Fibroblast of villous mesenchyme (primary cell): ENCODE measurements around the gene ERG. TPM values are rescaled to one million over a fixed set of nuclear protein-coding genes. Genes with fewer than 3 reads are reported as not detected.

Experiments used
- DNase-seq: peaks from one replicate; pipeline ENCODE4 v3.0.0-alpha.2; 2010; ENCODE audit warnings: low read depth
- H3K4me3 ChIP-seq: 2 replicates; pipeline ENCODE4 v1.5.1; 2011; ENCODE audit warnings: low read depth, mild to moderate bottlenecking, low read length
- CTCF ChIP-seq: IDR thresholded peaks from 2 replicates; pipeline ENCODE4 v1.5.1; 2012; ENCODE audit warnings: low read depth, mild to moderate bottlenecking, low read length; ENCODE audit not compliant: insufficient read depth
- total RNA-seq: library from RNA; depleted of rRNA; stranded (reverse); fragments of >200 nt; gene quantifications from 2 replicates; pipeline ENCODE4 v1.2.3, GENCODE V29; 2012

Gene ERG
- total RNA-seq, 1 donor, result not detected

- no peak for DNase-seq
- no peak for TF ChIP-seq CTCF
- no peak overlapping the region for H3K4me3 ChIP-seq
These were observed 32.8 kb upstream of the ERG start for GRCh38 chr21:38531039-38531541.

DNA sequence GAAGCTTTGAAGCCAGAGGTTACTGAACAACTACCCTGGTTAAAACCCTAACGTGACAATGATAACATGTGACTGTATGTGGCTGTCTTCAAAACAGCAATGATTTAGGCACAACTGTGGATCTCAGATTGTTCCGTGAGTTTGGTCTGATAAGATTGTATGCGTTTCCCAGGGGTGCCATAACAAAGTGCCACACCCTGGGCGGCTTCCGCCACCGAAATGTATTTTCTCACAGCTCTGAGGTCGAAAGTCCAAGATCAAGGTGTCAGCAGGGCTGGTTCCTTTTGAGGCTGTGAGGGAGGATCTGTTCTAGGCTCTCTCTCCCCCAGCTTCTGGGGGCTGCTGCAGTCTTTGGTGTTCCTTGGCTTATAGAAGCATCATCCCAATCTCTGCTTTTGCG lies 29.5 kb upstream of the ERG start:
- H3K4me3 ChIP-seq, result no peak overlapping the region
- no peak for DNase-seq
- no peak for TF ChIP-seq CTCF

- no peak overlapping the region for H3K4me3 ChIP-seq
- no peak for DNase-seq
- no peak for TF ChIP-seq CTCF
These were observed 27.2 kb upstream of the ERG start for GRCh38 chr21:38525454-38525853.

DNA sequence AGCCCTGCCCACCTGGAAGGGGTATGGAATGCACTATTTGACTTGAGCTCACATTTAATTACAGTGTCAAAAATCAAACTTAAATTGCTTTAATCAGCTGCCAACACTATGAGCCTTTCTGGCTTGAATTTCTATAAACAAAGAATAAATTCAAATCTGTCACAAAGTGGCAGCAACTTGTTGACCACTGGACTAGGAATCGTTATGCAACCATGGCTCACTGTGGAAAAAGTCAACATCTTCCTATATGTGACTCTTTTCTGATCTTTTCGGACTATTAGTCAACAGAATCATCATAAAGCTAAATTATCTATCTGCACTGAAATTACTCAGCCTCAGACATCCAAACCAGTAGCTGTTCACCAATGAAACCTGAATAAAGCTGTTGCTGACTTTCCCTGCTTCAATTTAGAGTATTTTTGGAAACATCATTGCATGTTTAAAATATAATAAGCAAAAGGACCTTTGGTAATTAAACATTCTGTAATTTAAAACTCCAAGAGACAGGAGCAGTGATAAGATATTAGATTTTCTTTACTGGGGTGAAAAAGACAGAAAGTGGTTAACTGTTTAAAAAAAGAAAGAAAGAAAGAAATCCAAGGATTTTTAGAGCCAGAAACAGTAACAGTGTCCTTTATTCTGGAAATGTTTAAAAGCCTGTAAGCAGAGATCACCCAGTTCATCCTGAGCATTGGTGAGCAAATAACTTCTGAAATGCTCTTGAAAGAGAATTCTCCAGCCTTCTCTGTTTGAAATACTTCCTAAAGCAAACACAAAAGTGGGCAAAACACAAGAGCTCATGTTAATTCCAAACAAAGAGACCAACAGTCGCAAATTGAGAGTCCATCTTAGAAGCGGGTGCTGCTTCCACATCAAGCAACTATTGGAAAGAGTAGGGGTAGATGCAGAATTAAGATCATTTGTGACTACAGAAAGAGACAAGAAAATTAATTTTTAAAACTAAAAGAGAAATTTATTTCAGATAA lies 26.2 kb upstream of the ERG start:
- TF ChIP-seq CTCF, result no peak
- no peak for DNase-seq
- H3K4me3 ChIP-seq, result no peak overlapping the region

DNA sequence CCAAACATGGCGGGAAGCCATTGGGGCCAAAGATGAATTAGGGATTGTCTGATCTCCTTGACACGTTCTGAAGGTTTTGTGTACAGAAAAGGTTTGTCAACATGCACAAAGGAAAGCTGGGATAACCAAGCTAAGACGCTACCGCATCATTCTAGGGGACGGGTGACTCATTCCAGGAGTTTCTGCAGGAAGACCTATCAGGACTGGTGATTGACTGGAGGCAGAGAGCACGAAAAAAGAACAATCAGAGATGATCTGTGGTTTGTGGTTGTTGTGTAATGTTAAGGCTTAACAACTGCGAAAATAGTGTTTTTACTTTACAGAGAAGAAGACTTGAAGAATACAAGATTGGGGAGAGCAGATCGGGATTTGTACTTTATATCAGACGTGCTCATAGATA lies 22.2 kb upstream of the ERG start:
- no peak for TF ChIP-seq CTCF
- H3K4me3 ChIP-seq, result no peak overlapping the region
- DNase-seq, result no peak

DNA sequence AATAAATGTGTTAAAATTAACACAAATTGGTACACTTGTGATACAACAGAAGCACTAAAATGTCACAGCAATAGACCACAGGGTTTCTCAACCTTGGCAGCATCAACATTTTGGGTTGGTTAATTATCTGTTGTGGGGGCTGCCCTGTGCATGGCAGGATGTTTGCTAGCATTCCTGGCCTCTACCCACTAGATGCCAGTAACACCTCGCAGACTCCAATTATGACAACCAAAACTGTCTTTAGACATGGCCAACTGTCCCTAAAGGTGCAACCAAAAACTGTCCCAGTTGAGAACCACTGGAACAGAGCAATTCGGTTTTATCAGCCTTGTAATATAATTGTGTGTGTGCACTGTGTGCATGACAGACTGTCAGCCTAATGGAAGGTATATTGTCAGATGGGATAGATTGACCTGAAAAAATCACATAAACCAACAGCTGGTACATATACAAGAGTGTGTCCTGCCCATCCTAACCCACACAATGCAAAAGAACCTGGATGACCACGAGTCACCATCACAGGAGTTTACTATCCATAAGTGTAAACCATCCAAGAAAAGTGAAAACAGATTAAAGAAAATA lies 13.5 kb upstream of the ERG start:
- no peak for TF ChIP-seq CTCF
- DNase-seq, result no peak
- no peak overlapping the region for H3K4me3 ChIP-seq
